ENCODE data around the gene DNPH1.

- TF ChIP-seq KDM1A (IDR thresholded peaks at IDR 0.05; ENCODE audit: low read depth) (no peak), ESRRA (IDR thresholded peaks at IDR 0.05; ENCODE audit: borderline replicate concordance, low read length) (no peak), EP300 (IDR thresholded peaks at IDR 0.05) (no peak), CBX8 (IDR thresholded peaks at IDR 0.05) (no peak), POLR2A (IDR thresholded peaks at IDR 0.05; ENCODE audit: low read length) (no peak), GATA3 (IDR thresholded peaks at IDR 0.05; ENCODE audit: borderline replicate concordance) (no peak), SMC3 (IDR thresholded peaks at IDR 0.05) (no peak), RNF2 (IDR thresholded peaks at IDR 0.05; ENCODE audit: borderline replicate concordance, low read depth) (no peak), RCOR1 (IDR thresholded peaks at IDR 0.05; ENCODE audit: low read depth, low read length) (no peak)
- TF ChIP-seq, protein P1, sequence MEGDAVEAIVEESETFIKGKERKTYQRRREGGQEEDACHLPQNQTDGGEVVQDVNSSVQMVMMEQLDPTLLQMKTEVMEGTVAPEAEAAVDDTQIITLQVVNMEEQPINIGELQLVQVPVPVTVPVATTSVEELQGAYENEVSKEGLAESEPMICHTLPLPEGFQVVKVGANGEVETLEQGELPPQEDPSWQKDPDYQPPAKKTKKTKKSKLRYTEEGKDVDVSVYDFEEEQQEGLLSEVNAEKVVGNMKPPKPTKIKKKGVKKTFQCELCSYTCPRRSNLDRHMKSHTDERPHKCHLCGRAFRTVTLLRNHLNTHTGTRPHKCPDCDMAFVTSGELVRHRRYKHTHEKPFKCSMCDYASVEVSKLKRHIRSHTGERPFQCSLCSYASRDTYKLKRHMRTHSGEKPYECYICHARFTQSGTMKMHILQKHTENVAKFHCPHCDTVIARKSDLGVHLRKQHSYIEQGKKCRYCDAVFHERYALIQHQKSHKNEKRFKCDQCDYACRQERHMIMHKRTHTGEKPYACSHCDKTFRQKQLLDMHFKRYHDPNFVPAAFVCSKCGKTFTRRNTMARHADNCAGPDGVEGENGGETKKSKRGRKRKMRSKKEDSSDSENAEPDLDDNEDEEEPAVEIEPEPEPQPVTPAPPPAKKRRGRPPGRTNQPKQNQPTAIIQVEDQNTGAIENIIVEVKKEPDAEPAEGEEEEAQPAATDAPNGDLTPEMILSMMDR (IDR thresholded peaks at IDR 0.05): no peak
- TF ChIP-seq, protein P2, sequence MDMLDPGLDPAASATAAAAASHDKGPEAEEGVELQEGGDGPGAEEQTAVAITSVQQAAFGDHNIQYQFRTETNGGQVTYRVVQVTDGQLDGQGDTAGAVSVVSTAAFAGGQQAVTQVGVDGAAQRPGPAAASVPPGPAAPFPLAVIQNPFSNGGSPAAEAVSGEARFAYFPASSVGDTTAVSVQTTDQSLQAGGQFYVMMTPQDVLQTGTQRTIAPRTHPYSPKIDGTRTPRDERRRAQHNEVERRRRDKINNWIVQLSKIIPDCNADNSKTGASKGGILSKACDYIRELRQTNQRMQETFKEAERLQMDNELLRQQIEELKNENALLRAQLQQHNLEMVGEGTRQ (IDR thresholded peaks at IDR 0.05): no peak
These were observed 14.2 kb downstream of the DNPH1 start for GRCh38 chr6:43215066-43215465.
